Raji (cell line): ENCODE results near the gene GSTCD.
A peak's percentile ranks its signal among the peaks of the same experiment; 100 is the strongest.

Experiments used
- POLR2A ChIP-seq: IDR thresholded peaks from 2 replicates; pipeline ENCODE4 v1.6.1; 2011; ENCODE audit warnings: low read depth, low read length, control low read depth; ENCODE audit not compliant: insufficient read depth

Gene GSTCD, protein sequence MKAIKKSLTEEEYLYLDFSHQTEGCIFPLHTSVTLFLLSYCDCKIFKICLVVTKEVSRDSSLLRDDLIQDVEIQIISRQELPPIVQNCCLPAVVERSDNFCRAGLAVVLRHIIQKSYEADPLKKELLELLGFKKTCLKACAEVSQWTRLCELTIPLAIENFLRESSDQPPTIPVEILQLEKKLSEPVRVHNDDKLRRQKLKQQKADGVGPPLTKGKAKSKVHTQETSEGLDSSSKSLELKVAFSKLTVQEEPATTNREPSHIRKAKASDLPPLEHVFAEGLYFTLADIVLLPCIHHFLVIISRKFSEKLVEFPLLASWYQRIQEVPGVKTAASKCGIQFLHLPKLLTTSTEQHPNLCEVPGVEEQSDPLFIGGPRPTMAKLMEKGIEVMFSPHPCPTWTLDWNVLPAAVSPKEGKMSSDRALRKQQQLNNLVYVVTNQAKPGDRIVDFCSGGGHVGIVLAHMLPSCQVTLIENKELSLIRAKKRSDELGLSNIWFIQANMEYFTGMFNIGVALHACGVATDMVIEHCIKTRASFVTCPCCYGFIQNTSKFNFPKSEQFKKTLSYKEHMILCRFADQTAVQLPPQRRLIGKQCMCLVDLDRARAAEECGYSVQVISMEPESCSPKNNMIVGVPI

GRCh38 chr4:105708181-105709080 is at the start of gene GSTCD, which contains the start of gene INTS12:
GSTCD (plus strand) TSS chr4:105708784; CDS start chr4:105717614, 8,830 bp downstream.
INTS12 (minus strand) TSS chr4:105708689; CDS start chr4:105700005, 8,684 bp downstream.
- TF ChIP-seq POLR2A = peak; percentile 89

GRCh38 chr4:105659190-105659589 is 49.4 kb upstream of the GSTCD start:
- TF ChIP-seq POLR2A = no peak

DNA sequence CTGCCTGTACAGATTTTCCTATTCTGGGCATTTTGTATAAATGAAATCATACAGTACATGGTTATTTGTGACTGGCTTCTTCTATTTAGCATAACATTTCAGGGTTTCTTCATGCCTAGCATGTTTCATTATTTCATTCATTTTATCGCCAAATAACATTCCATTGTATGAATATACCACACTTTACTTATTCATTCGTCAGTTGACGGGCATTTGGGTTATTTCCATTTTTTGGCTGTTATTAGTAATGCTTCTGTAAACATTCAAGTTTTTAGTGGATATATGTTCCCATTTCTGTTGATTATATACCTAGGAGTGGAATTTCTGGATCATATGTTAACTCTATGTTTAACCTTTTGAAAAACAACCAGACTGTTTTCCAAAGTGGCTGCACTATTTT is 47.6 kb upstream of the GSTCD start:
- TF ChIP-seq POLR2A = no peak

DNA sequence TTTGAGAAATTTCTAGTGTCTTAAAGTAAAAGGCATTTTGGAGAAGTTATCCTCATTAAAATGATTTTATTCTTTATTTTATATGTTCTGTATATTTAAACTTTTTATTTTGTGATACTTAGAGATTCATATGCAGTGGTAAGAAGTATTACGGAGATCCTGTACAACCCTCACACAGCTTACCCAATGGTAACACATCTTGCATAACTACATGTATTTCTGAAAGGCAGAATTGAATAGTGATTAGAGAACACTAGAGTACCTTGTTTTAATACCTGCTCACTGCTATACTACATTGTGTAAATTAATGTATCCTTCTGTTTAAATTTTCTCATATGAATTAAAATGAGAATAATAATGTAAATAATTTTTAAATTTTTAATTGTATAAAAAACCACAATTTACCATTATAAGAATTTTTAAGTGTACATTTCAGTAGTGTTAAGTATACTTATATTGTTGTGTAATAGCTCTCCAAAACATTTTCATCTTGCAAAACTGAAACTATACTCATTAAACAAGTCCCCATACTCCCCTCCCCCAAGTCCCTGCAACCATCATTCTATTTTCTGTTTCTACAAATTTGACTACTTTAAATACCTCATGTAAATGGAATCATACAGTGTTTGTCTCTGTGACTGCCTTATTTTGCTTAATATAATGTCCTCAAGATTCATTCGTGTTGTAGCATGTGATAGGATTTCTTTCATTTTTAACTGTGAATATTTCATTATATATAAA is 45.5 kb upstream of the GSTCD start:
- no peak for TF ChIP-seq POLR2A

GRCh38 chr4:105666693-105667092 is 41.9 kb upstream of the GSTCD start:
- TF ChIP-seq POLR2A = no peak

DNA sequence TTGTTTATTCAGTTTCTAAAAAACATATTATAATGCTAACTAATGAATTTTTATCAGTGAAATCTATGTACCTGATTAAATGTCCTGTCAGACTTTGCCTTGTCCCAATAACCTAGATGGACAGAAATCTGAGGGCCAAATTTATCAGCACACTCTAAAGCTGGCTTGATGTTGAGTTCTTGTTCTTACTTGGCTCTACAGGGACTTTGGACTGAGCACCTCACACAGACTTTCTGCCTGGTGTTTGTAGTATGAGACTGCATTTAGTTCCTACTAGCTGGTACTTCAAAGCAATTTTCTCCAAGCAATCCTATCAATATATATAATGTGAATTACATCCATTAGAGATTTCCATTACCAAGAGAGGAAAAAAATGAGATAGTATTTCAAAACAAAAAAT is 37.9 kb upstream of the GSTCD start:
- TF ChIP-seq POLR2A = no peak

DNA sequence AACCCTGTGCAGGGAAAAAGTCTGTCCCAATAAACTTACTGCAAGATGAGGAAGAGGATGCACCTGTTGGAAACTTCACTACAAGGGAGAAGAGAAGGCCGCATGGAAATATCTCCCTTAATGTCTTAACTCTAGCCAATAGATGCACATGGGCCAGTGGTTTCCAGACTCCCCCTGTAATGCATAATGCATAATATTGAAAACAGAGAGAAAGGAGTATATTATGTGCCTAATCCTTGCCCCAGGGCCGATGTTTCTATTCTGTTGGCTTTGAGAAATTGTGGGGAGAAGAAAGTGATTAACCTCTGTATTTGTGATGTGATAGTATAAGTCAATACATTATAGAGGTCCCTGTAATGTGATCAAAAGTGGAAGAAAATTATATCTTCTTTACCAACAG is 37.3 kb upstream of the GSTCD start:
- TF ChIP-seq POLR2A = no peak

- TF ChIP-seq POLR2A = no peak
Measured at GRCh38 chr4:105674011-105674410, 34.6 kb upstream of the GSTCD start.

DNA sequence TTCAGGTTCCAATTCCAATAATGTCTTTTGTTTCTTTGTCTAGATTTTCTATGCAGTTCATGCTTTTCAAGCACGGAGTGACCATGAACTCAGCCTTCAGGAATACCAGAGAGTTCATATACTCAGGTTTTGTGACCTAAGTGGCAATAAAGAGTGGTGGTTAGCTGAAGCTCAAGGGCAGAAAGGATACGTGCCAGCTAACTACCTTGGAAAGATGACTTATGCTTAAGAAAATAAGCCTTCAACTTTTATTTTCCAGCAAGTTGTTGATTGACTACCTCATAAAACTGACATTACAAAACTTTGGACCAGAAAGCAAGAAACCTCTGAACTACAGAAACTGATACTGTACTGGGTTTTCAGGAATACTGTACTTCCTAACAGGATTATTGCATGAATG is 30.9 kb upstream of the GSTCD start:
- TF ChIP-seq POLR2A = no peak

DNA sequence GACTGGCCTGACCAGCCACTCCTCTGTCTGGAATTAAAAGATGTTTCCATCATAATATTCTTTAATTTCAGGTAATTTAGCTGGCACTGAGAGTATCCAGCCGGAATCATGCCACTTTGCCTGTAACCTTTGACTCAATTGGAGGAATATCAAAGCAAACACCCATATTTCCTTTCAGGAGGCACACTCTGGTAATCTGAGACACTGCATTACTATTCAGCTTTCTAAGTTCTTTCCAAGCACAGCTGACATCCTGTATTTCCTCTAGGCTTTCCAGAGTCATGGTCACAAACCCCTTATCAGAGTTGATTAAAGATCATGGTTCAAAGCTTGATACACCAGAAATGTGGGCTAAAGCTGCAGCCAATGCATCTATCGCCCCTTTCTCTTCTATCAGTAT is 29.4 kb upstream of the GSTCD start:
- TF ChIP-seq POLR2A = no peak

DNA sequence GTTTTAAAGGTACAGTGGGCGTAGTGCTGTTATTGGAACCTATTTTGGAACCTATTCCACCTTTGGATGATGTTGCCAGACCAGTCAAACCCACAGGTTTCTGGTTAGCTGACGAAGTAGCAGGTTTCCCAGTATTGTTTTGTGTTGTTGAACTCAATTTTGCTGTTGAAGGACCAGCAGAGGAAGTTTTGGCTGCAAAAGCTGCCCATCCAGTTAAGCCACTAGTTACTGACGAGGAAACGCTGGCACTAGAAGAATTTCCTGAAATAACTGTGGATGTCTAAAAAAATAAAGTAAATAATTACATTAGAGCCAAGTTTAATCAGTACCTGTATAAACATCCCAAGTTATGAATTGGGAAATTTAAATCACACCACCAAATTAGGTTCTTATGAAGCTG is 25.5 kb upstream of the GSTCD start:
- no peak for TF ChIP-seq POLR2A

- TF ChIP-seq POLR2A = no peak
Measured at GRCh38 chr4:105686571-105686970, 22.0 kb upstream of the GSTCD start.

GRCh38 chr4:105698607-105699006 is 10.0 kb upstream of the GSTCD start:
- no peak for TF ChIP-seq POLR2A

DNA sequence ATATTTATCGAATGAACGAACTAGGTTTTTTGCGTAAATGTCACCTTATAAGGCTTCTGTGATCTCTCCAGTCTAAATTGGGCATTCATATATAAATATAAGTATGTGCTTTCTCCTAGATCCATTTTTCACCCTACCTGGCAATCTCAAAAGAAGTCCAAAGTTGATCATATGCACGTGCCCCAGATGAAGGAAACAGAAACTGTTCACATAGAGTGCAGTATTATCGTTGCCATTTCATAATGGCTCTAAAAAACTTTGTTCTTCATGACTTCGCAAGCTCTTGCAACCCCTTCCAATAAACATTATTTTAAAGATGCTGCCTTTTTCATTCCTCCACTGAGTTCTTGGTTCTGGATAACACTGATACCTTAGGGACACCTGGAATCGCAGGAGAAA is 803 bp upstream of the GSTCD start:
- no peak for TF ChIP-seq POLR2A

DNA sequence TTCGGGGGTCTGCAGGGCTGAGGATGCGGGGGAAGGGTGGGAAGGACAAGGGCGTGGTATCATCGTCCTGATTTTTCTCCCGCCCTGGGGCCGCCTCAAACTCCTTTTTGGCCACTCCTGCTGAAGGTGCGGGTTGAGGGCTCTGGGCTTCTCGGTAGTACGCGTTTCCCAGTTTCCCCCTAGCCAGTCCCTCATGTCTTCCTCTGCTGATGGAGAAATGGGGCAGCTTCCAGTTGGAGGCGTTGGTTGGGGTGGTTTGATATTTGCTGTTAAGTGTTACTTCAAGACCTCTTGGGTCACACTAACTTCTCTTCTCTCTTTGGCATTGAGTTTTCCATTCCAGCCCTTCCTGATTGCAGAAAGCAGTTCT is 482 bp downstream of the GSTCD start:
- TF ChIP-seq POLR2A = no peak
